Right lung (tissue), 5 donors: ENCODE measurements around the gene ZBTB20. TPM values are rescaled to one million over a fixed set of nuclear protein-coding genes. Genes with fewer than 3 reads are reported as not detected.
A peak's percentile ranks its signal among the peaks of the same experiment; 100 is the strongest.

Experiments
- DNase-seq, 2 donors: peaks; one replicate each; pipeline ENCODE4 v3.0.0-alpha.2; 2013
- polyA plus RNA-seq, 5 donors: library from polyadenylated mRNA; unstranded; fragments of 120-200 nt; gene quantifications; one replicate each; pipeline versions ENCODE4 v1.2.1 to v1.2.3, GENCODE V29; 2013; ENCODE audit warnings: inconsistent platforms in 1 of 5, low replicate concordance in 1 of 5; ENCODE audit not compliant: insufficient read length in 5 of 5, insufficient read depth in 1 of 5

ZBTB20 gene
- polyA plus RNA-seq, 5 donors = 0.86 to 5.4 (median 4.4) TPM

GRCh38 chr3:114929971-114930732 lies 216.9 kb downstream of the ZBTB20 start:
- DNase-seq = no peak

GRCh38 chr3:114928989-114929640 lies 218.0 kb downstream of the ZBTB20 start:
- DNase-seq = no peak

DNA sequence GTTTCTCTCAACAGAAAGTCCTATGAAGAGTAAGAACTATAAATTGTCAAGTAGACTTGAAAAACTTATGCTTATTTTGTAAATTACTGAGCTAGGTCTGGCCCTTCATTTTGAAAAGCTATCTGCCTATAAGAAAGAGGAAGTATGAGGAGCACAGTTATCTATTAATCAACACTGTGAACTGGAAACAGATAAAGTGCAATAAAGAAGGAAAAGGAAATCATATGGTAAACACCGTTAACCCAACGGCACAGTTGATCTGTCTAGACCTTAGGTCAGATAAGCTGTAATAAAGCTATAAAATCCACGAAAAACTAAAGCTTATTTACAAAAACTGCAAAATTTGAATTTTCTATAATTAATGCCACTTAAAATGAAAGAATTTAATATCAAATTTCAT lies 242.5 kb downstream of the ZBTB20 start:
- DNase-seq = no peak

DNA sequence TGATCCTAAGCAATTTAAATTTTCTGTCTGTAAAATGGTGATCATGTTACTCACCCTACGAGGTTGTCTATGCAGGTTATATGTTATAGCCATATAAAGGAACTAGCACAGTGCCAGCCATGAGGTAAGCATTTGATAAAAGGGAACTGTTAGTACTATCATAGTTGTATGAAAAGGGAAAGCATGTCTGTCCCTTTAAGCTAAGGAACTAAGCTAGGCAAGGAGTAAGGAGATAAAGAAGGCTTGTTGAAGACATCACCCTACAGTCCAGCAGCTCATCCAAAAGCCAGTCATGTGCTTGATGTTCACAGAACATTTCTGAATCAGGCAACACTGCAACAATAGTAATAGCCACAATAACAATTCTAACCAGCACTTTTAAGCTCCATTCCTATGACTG lies 243.9 kb downstream of the ZBTB20 start:
- no peak for DNase-seq

GRCh38 chr3:114902691-114903101 lies 244.4 kb downstream of the ZBTB20 start:
- DNase-seq = no peak

GRCh38 chr3:114900908-114901307 lies 246.2 kb downstream of the ZBTB20 start:
- peak in 1 of 2 donors; percentile 21 for DNase-seq

DNA sequence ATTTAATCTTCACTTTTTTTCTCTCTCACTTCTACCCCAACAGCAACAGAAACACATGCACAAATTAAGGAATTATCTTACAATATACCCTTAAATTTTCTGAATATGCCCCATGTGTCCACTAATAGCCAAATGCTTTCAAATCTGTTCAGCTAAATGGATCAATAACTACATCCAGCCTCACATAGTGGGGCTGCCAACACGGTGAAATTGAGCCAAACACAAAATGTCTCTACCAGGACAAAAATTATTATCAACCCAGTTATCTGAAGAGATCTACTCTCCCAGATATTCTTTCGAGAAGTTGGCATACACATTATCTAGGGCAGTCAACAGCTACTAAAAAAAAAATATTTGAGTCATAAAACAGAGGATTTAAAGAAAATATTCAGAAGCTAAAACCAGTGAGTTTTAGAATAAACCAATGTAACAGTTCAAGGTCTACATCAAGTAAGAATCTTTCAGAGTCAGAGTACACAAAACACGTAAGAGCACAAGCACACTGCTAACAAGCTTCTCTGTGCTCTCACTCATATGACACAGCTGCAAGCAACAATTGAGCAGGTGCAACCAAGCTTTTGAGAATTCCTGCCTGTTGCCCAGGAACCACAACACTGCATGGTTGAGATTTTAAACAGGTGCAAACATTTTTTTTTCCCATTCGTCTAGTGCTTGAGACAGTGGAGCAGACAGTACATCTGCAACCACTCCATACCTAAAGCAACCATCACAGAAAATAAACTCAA lies 247.7 kb downstream of the ZBTB20 start:
- DNase-seq = peak in 1 of 2 donors; percentile 28

DNA sequence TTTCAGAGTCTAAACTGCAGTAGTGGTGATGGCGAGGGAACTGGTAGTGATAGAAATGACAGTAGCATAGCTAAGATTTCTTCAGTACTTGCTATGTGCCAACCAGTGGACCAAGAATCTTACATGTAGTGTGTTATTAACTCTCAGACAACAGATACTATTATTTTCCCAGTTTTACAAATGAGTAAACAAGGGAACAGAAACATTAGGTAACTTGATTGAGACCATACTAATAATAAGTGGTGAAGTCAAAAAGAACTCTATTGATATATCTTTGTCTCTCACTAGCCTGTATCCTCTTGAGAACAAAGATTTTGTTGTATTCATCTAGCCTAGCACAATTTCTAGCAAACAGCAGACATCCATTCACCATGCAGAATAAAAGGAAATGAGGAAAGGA lies 250.1 kb downstream of the ZBTB20 start:
- DNase-seq = no peak

DNA sequence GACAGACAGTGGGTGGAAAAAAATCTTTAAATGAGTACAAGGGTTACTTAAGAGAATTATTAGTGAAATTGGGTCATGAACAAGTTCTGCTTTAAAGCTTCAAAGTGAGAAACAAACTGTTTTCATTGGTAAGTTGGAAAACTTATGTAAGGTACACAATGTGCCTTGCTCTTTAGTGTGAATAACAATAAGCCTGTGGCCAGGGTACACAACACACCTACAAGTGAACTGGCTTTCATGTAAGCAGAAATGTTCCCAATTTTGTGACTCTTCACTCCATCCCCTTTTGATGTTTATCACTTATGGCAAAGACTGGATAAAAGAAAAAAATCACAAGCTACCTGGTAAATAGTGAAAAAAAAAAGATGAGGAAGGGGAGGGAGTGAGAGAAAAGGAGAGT lies 253.7 kb downstream of the ZBTB20 start:
- no peak for DNase-seq

GRCh38 chr3:114892880-114893279 lies 254.2 kb downstream of the ZBTB20 start:
- no peak for DNase-seq

DNA sequence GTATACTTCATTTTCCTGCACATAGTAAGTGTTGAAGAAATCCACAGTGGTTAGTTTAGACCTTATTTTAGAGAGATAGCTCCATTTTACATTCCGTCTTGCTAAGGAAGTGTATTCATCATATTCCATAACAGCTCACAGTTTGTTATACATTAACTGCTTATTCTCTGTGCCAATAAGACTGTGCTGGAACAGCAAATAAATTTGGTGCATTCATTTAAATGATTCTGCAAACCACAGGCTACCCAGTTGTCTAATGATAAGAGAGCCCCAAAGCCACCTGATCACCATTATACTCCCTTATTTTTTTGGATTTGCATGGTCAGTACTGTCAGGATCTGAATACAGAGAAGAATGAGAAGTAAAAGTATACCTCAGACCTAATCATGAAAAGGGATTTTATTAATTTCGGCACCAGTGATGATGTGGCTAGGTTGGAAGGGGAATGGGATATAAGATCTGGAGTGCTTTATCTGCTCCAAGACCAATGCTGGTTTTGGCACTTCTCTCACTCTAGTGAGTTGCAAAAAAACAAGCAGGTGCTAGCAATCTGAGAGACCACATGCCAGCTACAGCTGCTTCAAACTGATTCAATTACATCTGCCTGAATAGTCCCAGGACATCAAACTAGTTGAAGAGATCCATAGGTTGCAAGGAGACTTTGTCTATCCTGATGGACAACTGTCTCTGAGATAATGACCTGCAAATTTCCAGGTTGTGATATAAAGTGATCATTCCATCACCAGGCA lies 254.8 kb downstream of the ZBTB20 start:
- no peak for DNase-seq

- DNase-seq = no peak
Observed at GRCh38 chr3:114887806-114888205, 259.3 kb downstream of the ZBTB20 start.

DNA sequence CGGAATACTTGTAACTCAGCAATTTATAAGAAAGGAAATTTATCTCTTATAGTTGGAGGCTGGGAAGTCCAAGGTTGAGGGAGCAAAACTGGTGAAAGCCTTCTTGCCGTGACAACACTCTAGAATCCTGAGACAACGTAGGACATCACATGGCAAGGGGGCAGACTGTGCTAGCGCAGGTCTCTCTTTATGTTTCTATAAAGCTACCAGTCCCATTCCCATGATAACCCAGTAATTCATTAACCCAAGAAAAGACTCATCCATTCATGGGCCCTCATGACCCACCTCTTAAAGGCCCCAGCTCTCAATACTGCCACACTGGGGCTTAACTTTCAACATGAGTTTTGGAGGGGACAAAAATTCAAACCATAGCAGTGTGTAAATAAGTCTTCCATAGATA lies 260.2 kb downstream of the ZBTB20 start:
- DNase-seq = no peak

DNA sequence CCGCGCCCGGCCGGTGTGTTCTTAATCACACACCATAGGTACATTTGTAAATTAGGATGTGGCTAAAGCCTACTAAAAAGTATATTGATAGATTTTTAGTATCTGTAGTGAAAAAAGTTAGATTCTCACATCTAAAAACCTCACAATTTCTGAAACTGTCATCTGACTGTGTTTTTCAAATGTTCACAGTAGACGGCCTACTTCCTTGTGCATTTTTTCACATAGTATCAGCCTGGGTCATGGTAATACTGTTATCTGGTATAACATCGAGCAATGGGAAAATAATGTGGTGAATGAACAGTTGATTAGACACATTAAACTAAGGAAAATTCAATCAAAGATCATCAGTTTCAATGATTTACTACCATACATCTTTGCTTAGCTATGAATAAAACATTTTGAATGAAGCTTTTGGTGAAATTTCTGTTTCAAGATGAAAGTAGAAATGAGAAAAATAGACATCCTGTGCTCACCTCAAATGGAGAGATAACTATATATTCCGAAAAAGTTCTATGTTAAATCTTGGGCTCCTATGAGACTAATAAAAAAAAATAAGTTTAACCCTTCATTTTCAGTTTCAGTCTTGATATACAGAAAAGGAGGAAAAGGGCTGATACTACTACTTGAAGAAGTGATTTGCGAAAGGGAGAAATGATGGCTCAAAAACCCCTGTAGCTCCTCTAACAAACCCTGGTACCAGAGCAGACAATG lies 262.7 kb downstream of the ZBTB20 start:
- DNase-seq = no peak

DNA sequence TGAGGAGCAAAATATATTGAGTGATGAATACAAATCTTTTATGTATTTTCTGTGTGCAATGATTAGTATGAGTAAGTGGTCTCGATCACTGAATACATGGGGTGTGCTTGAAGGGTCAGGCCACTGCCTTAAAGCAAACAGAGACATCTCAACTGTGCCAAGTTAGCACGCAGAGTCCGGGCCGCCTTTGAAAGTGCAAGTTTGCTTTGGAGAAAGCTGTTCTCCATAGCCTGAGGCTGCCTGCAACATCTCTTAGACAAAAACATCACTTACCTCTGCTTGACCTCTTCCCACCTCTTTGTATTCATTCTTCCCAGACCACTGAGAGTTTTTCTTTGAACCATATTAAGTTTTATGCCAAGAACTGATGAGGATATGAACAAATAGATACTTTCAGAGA lies 267.0 kb downstream of the ZBTB20 start:
- DNase-seq = no peak

- DNase-seq = no peak
Observed at GRCh38 chr3:114879059-114880031, 267.7 kb downstream of the ZBTB20 start.

GRCh38 chr3:114878114-114878839 lies 268.8 kb downstream of the ZBTB20 start:
- DNase-seq = no peak

- no peak for DNase-seq
Observed at GRCh38 chr3:114877378-114878113, 269.5 kb downstream of the ZBTB20 start.

GRCh38 chr3:114874522-114874971 lies 272.5 kb downstream of the ZBTB20 start:
- DNase-seq = no peak
